ENCODE results near the gene ESRRA.
A peak's percentile ranks its signal among the peaks of the same experiment; 100 is the strongest.

ESRRA gene

GRCh38 chr11:64305075-64305690 lies at the start of gene ESRRA:
ESRRA (plus strand) TSS chr11:64305524; CDS start chr11:64307180, 1,656 bp downstream.
- DNase-seq = peak; percentile 99

DNA sequence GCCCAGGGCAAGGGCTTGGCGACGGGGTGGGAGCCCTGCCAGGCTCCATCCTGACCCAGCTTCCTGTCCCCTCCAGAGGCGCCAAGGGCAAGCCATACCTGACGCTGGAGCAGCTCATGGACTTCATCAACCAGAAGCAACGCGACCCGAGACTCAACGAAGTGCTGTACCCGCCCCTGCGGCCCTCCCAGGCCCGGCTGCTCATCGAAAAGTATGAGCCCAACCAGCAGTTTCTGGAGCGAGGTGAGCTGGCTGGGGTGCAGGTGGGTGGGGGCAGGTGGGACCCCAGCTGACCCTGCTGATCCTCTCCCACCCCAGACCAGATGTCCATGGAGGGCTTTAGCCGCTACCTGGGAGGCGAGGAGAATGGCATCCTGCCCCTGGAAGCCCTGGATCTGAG lies 49.0 kb upstream of the ESRRA start:
- no peak for DNase-seq

GRCh38 chr11:64258356-64258755 lies 47.0 kb upstream of the ESRRA start:
- no peak for DNase-seq

GRCh38 chr11:64258946-64259532 lies 46.3 kb upstream of the ESRRA start:
- DNase-seq = no peak

GRCh38 chr11:64259533-64260067 lies 45.7 kb upstream of the ESRRA start:
- no peak for DNase-seq

- no peak for DNase-seq
Observed at GRCh38 chr11:64260147-64260708, 45.1 kb upstream of the ESRRA start.

DNA sequence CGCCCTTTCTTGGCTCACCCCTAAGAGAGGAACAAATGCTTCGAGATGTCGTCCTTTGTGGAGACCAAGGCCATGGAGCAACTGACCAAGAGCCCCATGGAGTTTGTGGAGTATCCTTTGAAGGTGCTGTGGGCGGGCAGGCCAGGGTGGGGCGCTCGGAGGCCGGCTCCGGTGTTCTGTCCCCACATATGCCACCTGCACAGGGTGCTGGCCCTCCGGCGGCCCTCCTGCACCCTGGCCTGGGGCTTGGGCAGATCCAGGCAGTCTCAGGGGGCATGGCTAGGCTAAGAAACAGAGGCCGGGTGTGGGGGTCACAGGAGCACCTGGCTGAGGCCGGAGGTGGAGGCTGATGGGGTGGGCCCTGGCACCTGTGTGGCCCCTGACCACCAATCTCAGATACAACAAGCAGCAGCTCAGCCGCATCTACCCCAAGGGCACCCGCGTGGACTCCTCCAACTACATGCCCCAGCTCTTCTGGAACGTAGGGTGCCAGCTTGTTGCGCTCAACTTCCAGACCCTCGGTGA lies 43.7 kb upstream of the ESRRA start:
- DNase-seq = no peak

GRCh38 chr11:64262271-64263002 lies 42.9 kb upstream of the ESRRA start:
- no peak for DNase-seq

GRCh38 chr11:64263021-64263946 lies 42.0 kb upstream of the ESRRA start:
- no peak for DNase-seq

- DNase-seq = no peak
Observed at GRCh38 chr11:64263947-64264317, 41.4 kb upstream of the ESRRA start.

DNA sequence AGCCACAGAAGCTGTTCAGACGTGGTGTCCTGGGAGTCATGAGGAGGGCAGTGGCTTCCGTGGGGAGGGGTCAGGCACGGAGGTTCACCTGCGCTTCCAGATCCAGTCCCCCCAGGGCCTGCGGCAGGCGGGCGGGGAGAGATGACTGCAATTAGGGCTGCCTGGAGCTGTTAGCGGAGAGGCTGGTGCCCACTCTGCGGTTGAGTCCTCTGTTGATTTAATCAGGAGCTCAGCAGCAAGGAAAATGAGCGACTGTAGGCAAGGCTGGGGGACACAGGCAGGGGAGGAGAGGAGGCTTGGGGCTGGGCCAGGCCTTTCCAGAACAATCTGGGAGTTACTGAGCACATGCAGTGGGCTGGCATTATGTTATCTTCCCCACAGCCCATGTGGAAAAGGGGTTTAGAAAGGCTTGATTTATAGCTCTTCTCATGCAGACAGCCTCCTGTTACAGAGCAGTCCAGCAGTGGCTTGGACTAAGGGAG lies 40.9 kb upstream of the ESRRA start:
- no peak for DNase-seq

DNA sequence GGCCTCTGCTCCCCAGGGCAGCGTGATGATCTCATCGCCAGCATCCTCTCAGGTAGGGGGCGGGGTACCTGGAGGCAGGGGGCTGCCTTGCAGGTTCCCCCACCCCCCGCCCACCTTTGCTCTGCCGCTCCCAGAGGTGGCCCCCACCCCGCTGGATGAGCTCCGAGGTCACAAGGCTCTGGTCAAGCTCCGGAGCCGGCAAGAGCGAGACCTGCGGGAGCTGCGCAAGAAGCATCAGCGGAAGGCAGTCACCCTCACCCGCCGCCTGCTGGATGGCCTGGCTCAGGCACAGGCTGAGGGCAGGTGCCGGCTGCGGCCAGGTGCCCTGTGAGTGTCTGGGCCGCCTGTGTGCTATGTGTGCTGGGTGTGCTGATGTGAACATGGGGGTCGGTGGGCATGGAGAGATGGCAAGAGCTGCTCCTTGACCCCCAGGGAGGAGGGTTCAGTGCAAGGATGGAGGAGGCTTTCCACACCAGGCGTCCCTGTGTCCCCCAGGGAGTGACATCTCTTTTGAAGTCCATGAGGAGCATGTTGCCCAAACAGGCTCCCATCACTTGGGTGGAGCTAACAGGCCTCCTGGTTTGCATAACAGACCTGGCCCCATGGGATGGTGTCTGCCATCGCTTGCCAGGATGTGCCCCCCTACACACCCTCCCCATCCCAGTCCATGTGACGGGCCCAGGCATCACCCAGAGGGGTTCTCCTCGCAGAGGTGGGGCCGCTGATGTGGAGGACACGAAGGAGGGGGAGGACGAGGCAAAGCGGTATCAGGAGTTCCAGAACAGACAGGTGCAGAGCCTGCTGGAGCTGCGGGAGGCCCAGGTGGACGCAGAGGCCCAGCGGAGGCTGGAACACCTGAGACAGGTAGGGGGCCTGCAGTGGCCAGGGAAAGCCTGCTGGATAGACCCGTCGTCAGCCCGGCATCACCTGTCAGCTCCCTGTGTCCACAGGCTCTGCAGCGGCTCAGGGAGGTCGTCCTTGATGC lies 39.9 kb upstream of the ESRRA start:
- no peak for DNase-seq

GRCh38 chr11:64266339-64266738 lies 39.0 kb upstream of the ESRRA start:
- no peak for DNase-seq

GRCh38 chr11:64267207-64267945 lies 37.9 kb upstream of the ESRRA start:
- no peak for DNase-seq

- no peak for DNase-seq
Observed at GRCh38 chr11:64268025-64268892, 37.1 kb upstream of the ESRRA start.

GRCh38 chr11:64268893-64269539 lies 36.3 kb upstream of the ESRRA start:
- DNase-seq = peak; percentile 34

GRCh38 chr11:64269540-64270220 lies 35.6 kb upstream of the ESRRA start:
- DNase-seq = peak; percentile 98
